Effector memory CD4-positive, alpha-beta T cell (primary cell): ENCODE data around the gene CDK6.

Source experiments
- DNase-seq, 3 donors: peaks; one replicate each; pipeline ENCODE4 v3.0.0-alpha.2; 2020
- H3K27ac ChIP-seq: 2 replicates; pipeline ENCODE4 v1.7.0; 2013; ENCODE audit warnings: mild to moderate bottlenecking, low read length, moderate library complexity; ENCODE audit not compliant: insufficient read depth, poor library complexity, severe bottlenecking
- H3K27me3 ChIP-seq: replicated peaks from 2 replicates; pipeline ENCODE4 v1.7.0; 2013; ENCODE audit warnings: mild to moderate bottlenecking, low read length; ENCODE audit not compliant: insufficient read depth, control insufficient read depth, poor library complexity, severe bottlenecking
- H3K36me3 ChIP-seq: 2 replicates; pipeline ENCODE4 v1.7.0; 2013; ENCODE audit warnings: mild to moderate bottlenecking, low read length, moderate library complexity; ENCODE audit not compliant: control insufficient read depth, insufficient read depth
- H3K4me1 ChIP-seq: 2 replicates; pipeline ENCODE4 v1.7.0; 2013; ENCODE audit warnings: low read length, mild to moderate bottlenecking; ENCODE audit not compliant: control insufficient read depth, insufficient read depth, poor library complexity, severe bottlenecking
- H3K4me3 ChIP-seq: 2 replicates; pipeline ENCODE4 v1.7.0; 2013; ENCODE audit warnings: low read length, low read depth, mild to moderate bottlenecking; ENCODE audit not compliant: insufficient read depth, poor library complexity, severe bottlenecking
- H3K9me3 ChIP-seq: 2 replicates; pipeline ENCODE4 v1.7.0; 2013; ENCODE audit warnings: mild to moderate bottlenecking, low read length, moderate library complexity; ENCODE audit not compliant: control insufficient read depth

Gene CDK6

DNA sequence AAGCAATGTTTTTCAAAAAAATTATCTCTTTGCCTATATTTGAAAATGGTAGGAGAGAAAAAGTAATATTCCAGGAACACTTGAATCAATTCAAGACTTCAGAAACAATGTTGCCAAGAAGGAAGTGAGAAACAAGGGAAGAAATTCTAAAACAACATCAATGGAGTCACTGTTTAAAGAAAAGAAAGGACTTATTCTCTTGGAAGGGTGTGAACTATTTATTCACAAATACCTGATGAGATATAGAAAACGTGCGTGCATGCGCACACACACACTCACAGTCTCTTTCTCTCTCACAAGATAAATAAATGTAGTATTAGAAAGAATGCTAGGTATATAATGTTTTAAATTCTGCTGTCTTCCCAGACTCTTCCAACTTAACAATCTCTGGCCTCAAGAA lies 128.9 kb downstream of the CDK6 start:
- Histone ChIP-seq H3K27ac (no peak overlapping the region), H3K27me3 (no peaks in the 10 kb centered on the region), H3K36me3 (no peaks in the 10 kb centered on the region), H3K9me3 (no peaks in the 10 kb centered on the region), H3K4me3 (no peak overlapping the region), H3K4me1 (no peaks in the 10 kb centered on the region)
- DNase-seq: no peak

DNA sequence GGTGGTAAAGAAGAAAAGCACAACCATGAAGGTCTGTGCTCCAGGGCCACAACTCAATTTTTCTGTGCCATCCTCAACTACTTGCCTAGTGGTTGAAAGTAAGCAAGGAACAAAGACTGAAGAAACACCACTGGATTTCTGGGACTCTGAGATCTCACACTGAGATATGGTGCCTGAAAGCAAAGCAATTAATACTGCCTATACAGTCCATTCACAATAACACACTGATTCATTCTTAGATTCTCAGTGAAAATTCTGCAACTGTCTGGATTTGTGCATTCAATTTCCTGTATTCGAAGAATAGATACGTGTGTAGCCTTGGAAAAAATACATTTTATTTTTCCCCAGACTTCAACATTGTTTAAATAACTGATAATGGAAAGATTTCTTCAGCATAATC lies 129.8 kb downstream of the CDK6 start:
- DNase-seq: no peak
- Histone ChIP-seq H3K9me3 (no peaks in the 10 kb centered on the region), H3K4me1 (no peaks in the 10 kb centered on the region)

DNA sequence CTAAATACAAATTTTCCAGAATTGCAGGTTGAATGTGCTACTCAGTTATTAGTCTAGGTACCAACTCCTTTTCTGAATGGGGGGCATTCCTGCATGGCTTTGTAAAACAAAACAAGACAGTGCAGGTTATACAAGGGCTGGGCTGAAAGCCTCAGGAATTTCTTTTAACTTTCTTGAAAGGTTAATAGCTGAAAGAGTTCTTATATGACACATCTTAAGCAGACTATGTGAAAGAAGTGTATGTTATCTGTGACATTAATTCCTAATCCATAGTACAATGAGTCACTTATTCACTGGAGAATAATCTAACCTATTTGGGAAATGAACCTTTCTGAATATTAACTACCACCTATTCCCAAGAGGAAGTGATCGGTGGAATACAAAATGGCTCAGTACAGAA lies 130.5 kb downstream of the CDK6 start:
- no peaks in the 10 kb centered on the region for H3K36me3 ChIP-seq
- no peak overlapping the region for H3K27ac ChIP-seq
- no peak for DNase-seq

More for the DNA sequence above, 129.8 kb downstream of the CDK6 start:
- H3K27ac ChIP-seq: no peak overlapping the region
- H3K27me3 ChIP-seq: no peaks in the 10 kb centered on the region
- H3K36me3 ChIP-seq: no peaks in the 10 kb centered on the region
- no peak overlapping the region for H3K4me3 ChIP-seq

DNA sequence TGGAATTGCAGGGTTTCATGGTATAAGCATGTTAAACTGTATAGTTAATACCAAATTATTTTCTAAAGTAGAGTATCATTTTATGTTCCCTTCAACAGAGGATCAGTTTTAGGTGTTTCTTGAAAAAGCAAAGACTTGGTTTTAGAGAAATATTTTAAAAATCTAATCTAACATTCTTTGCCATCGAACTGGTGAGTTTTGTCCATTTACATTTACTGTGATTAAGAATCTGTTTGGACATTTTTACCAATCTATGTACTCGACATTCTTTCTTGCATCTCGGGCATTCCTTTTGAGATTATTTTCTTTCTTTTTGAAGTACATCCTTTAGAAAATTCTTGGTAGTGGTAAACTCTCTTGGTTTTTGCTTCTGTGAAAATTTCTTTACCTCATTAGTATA lies 131.5 kb downstream of the CDK6 start:
- no peak overlapping the region for H3K4me3 ChIP-seq
- no peak overlapping the region for H3K27ac ChIP-seq
- DNase-seq: no peak
- no peaks in the 10 kb centered on the region for H3K27me3 ChIP-seq
- no peaks in the 10 kb centered on the region for H3K4me1 ChIP-seq
- no peaks in the 10 kb centered on the region for H3K36me3 ChIP-seq
- no peaks in the 10 kb centered on the region for H3K9me3 ChIP-seq

More for the DNA sequence above, 130.5 kb downstream of the CDK6 start:
- no peaks in the 10 kb centered on the region for H3K9me3 ChIP-seq
- H3K4me3 ChIP-seq: no peak overlapping the region
- H3K27me3 ChIP-seq: no peaks in the 10 kb centered on the region
- H3K4me1 ChIP-seq: no peaks in the 10 kb centered on the region

DNA sequence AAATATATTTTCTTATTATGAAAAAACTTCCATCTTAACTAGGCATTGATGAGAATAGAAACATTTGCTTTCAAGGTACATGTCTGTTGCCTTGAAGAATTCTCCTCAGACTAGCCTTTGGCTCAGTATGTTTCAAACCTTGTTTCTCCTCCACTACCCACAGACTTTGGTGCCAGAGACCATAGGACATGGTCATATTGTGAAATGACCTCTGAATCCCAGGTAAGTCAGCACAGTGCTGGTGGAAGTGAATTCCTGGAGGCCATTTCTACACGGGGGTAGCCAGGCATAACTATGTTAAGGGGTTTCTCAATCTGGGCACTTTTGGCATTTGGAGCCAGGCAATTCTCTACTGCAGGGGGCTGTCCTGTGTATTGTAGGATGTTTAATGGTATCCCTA lies 133.8 kb downstream of the CDK6 start:
- no peak overlapping the region for H3K4me3 ChIP-seq
- no peak overlapping the region for H3K27ac ChIP-seq
- H3K27me3 ChIP-seq: no peaks in the 10 kb centered on the region
- H3K9me3 ChIP-seq: no peaks in the 10 kb centered on the region
- no peaks in the 10 kb centered on the region for H3K36me3 ChIP-seq
- DNase-seq: no peak
- H3K4me1 ChIP-seq: no peaks in the 10 kb centered on the region

DNA sequence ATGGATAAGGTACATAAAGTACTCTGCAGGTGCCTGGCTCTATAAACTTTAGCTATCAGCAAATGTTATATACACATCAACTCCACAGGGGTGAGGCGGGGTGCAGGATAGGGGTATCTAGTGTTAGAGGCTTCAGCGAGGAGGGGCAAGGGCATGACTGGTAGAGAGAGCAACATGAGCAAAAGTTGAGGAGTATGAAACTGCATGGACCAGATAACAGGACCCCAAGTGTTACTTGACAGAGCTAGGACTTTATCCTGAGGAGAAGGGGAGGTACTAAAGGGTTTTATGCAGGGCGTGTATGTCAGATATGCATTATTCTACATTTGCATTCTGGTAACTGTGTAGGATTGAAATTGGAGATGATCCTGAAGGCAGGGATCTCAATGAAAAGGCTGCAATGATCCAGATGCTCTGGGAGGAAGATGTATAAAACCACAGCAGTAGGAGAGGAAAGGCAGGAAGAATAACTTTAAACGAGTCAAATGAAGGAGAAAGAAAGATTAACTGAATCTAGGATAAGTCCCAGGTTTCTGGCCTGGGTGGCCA lies 136.3 kb downstream of the CDK6 start:
- no peak overlapping the region for H3K4me3 ChIP-seq
- H3K36me3 ChIP-seq: no peaks in the 10 kb centered on the region
- no peak for DNase-seq
- no peaks in the 10 kb centered on the region for H3K9me3 ChIP-seq
- no peaks in the 10 kb centered on the region for H3K27me3 ChIP-seq
- H3K4me1 ChIP-seq: no peaks in the 10 kb centered on the region
- H3K27ac ChIP-seq: no peak overlapping the region

DNA sequence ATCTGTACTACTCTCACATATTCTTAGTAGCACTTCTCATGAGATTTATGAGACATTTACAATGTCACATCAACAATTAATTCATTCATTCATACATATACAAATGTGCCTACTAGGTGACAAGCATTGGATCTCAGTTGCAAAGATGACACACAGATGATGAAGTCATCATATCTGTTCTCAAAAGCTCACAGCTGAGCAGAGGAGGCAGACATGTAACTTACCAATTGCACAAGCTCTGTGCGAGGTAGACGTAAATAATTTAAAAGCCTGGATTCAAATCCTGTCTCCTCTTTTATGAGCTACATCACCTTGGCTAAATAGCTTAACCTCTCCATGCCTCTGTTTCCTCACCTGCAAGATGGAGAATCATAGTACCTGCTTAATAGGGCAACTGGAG lies 136.8 kb downstream of the CDK6 start:
- H3K36me3 ChIP-seq: no peaks in the 10 kb centered on the region
- no peaks in the 10 kb centered on the region for H3K4me1 ChIP-seq
- H3K27ac ChIP-seq: no peak overlapping the region

DNA sequence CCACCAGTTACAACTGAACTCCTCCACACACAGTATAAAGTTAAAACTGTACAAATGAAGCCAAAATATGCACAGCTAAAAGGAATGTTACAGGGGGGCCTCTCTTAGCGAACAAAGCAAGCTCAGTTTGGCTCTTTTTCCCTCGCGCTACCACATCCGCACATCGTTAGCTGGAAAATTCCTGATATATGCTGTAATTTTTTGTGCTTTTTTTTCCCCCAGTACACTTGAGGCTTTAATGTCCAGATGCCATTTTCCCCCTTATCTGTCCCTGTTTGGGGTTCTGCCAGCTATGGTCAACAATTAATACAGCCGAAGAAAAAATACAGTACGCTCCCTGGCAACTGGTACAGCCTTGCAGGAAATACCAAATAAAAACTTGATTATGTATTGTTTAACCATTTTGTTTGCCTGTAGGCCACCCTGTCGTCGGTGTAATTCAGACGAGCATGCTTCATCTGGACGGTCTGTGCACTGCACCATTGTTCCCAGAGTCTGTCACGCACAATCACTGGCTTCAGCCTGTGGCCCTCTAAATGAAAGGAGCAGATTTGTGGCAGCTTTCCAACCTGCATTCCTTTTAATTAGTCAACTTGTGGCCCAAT lies 138.0 kb downstream of the CDK6 start:
- Histone ChIP-seq H3K4me1 (no peaks in the 10 kb centered on the region), H3K9me3 (no peaks in the 10 kb centered on the region), H3K36me3 (no peaks in the 10 kb centered on the region), H3K4me3 (no peak overlapping the region), H3K27me3 (no peaks in the 10 kb centered on the region), H3K27ac (no peak overlapping the region)
- no peak for DNase-seq

More for the DNA sequence above, 136.8 kb downstream of the CDK6 start:
- no peak for DNase-seq
- Histone ChIP-seq H3K27me3 (no peaks in the 10 kb centered on the region), H3K9me3 (no peaks in the 10 kb centered on the region), H3K4me3 (no peak overlapping the region)

DNA sequence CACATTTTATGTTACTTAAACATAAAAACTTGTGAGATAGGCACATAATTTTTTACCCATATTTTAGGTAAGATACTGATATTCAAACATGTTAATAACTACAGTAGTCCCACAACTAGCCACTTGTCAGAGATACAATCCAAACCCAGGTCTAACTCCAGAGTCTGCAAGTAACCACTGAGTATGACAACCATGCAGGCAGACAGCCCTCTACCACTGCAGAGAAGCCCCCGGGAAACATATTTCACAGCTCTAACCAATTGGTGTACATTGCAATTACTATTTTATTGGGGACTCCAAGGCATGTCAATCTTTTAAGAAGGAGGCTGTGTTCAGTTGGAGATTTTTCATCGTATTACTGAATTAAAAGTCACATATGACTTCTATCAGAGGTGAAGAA lies 139.0 kb downstream of the CDK6 start:
- DNase-seq: no peak
- H3K27me3 ChIP-seq: no peaks in the 10 kb centered on the region
- no peak overlapping the region for H3K4me3 ChIP-seq
- H3K27ac ChIP-seq: no peak overlapping the region
- no peaks in the 10 kb centered on the region for H3K36me3 ChIP-seq
- no peaks in the 10 kb centered on the region for H3K4me1 ChIP-seq
- H3K9me3 ChIP-seq: no peaks in the 10 kb centered on the region

DNA sequence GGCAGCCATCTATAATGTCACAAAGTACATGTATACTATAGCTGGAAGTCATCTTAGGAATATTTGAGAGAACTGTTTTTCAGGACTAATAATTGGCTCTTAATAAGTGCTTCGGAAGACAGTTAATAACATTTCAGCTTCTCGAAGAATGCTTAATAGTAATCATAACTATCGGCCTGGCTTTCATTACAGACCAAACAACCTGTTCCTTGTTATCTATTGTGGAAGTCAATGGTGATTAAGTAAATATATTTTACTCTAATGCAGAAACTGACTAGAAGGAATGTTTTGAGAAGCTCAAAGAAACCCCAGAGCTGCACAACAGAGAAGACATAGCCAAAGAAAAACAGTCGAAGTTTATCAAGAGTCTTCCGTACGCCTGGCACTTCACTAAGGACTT lies 139.4 kb downstream of the CDK6 start:
- DNase-seq: no peak
- H3K4me1 ChIP-seq: no peaks in the 10 kb centered on the region
- no peaks in the 10 kb centered on the region for H3K9me3 ChIP-seq
- no peaks in the 10 kb centered on the region for H3K27me3 ChIP-seq
- no peak overlapping the region for H3K27ac ChIP-seq
- no peaks in the 10 kb centered on the region for H3K36me3 ChIP-seq
- no peak overlapping the region for H3K4me3 ChIP-seq
